NCI-H69 (cell line): ENCODE measurements around the gene ATR.
"Not testable (repeated sequence)": the region's sequence is repeated elsewhere in the genome, so short reads cannot be mapped to it uniquely, and the experiment has no call there.

Experiments used
- DNase-seq: peaks from one replicate; lab custom pipeline; 2025; lab: John Stamatoyannopoulos, UW

ATR gene

DNA sequence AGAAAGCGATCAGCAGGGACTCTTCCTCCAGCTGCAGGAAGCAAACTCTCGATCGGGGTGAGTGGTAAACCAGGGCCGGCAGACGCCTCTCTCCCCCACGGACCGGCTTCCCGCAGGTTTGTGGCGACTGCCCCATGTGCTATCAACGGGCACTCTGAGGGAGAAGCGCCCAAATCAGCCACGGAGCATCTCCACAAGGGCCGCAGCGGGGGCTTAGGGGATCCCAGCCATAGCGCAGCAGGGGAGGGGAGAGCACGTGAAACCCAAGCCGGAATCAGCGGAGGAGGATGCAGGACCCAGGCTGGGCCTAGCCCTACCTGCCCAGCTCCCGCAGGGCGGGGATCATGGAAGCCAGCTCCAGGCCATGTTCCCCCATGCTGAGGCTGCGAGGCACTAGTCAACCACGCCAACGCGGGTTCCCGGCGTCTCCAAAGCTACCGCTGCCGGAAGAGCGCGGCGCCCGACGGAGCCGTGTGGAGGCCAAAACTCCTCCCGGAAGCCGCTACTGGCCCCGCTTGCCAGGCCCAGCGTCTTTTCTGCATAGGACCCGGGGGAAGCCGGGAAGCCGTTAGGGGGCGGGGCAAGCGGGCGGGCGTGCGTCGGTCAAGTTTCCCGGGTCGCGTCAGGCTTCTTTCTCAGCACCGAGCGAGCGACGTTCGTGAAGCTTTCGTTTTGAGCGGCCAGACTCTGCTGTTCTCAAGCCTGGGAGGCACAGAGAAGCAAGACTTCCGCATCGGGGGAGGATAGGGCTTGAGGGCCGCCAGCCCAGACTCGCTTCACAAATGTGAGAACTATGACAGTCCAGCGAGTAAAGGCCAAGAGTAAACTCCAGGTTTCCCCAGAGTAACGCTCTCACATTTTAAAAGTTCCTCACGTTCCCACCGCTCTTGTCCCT lies at the start of gene ATR:
ATR (minus strand) TSS at position 405 of the 895 bp plus-strand sequence; CDS start at position 376, 29 bp downstream.
- DNase-seq, result peak; percentile 96

DNA sequence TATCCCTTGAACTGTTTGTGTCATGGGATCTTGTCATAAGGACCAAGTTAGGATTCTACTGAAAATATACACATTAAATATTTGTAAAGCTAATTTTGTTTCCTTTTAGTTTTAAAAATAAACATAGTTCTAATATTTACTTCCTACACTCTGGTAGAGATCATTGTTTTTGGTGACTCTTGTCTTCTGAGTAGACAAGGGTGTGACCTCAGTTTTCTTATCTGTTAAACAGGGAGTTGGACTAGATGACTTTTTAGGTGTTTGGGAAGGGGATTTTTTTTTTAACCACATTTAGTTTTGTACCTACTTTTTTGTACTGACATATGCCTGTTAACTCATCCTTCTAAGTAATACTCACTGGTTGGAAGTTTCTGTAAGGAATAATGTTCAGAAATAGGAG lies 48.4 kb upstream of the ATR start:
- DNase-seq, result no peak

DNA sequence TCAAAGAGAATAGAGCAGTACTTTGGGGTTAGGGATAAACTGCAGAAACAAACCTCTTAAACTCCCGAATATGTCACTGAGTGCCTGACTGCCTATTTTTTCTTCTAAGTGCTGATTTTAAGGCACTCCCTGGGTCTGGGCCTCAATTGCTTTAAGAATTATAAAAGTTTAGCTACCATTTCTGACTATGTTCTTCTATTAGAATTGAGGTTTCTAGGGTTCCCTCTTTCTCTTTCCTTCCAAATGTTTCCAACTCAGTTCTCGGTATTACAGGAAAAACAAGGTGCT lies 46.6 kb upstream of the ATR start:
- no peak for DNase-seq

DNA sequence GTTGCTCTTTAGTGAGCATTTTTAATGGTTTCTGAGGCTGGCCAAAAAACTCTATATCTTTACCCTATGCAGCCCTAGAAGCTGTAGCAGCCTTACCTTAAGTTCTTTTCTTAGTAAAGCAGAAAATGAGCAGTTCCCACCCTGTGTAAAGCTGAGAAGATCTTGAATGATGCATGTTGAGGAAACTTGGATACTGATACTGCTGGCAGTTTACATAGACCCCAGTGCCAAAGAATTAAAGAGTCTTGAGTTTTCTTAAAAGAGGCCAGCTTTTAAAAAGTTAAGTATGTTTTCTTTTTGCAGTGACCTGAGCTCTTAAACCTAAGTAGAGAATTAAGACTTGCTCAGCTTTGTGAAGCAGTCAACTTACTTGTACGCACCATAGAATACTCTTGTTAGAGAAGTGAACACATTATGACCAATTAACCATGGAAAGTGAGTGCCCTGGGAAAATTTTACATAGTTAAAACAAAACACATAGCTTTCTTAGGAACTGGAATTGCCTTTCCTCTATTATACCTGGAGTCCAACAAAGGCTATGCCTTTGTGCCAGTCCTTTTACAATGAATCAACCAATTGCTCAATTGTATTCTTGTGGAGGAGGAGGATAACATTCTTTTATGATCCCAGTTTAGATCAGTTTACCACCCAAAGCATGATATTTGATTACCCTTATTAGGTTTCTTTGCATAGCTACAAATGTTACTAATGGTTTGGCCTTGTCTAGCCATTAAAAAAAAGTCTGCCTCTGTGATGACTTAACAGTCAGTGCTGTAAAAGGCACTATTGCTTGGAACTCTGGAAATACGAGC lies 46.0 kb upstream of the ATR start:
- DNase-seq, result peak; percentile 38

DNA sequence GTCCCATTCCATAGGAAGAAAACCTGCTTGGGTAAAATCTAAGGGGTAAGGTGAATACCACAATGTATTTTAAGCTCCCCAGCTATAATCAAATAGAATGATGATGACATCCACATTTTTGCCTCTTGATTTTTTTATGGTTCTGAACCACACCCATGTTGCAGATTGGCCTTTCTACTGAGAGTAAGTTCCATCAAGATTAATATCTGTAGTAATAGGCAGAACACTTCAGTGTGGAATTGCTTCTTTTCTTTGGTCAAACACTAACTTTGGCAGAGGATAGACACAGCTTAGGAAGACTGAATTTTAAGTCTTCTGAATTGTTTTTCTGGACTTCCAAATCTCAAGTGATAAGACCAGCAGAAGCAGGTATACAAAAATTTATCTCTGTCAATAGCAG lies 44.7 kb upstream of the ATR start:
- DNase-seq, result peak; percentile 2

DNA sequence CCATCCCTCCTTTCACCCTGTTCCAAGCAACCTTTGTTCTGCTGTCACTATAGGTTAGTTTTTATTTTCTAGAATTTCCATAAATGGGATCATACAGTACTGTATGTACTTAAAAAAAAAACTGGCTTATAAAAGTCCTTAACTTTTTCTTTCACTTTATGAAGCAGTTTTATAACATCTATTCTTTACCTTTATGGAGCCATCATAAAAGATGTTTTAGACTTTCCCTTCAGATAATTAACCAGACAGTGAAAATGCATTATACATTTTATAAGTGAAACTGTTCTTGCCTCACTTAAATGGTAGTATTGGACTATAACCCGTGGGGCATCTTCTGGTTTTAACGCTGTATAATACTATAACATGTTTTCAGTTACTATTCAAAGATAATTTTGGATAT lies 43.9 kb upstream of the ATR start:
- DNase-seq, result no peak

DNA sequence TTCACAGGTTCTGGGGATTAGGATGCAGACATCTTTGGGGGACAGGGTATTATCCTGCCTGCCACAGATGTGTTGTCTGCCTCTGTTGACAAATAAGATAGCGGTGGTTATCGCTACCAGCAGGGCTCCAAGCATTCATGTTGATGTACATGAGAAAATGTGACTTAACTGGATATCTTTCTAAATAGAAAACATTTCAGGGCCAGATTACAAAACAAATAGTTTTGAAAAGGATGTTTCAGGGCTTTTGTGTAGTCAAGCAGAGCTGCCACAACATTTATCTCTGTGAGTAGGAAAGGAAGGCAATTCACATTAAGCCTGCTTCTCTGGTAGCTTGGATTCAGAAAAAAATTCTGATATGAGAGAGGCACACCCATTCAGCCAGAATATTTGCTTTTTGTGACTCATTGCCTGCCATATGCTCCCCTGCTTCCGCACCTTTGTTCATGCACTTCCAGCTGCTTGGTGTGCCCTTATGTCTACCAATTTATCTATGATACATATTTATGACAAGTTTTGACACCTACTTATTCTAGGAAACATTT lies 40.5 kb upstream of the ATR start:
- peak; percentile 89 for DNase-seq

DNA sequence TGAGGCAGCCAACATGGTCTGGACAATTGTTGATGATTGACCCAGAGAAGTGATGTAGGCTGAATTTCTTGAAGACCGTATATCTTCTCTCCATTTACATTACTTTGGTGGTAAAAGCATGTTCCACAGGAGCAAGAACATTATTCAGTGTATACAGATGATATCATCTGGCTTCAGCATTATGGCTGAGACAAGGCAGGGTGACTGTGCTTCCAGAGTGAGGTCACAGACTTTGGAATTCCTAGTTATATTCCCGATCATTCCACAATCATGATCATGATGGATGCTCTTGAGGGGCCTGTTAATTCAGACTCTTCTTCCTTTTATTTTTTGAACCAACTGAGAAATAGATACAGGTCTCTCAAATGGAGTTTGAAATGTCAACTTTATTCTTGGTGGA lies 36.6 kb upstream of the ATR start:
- DNase-seq, result no peak

DNA sequence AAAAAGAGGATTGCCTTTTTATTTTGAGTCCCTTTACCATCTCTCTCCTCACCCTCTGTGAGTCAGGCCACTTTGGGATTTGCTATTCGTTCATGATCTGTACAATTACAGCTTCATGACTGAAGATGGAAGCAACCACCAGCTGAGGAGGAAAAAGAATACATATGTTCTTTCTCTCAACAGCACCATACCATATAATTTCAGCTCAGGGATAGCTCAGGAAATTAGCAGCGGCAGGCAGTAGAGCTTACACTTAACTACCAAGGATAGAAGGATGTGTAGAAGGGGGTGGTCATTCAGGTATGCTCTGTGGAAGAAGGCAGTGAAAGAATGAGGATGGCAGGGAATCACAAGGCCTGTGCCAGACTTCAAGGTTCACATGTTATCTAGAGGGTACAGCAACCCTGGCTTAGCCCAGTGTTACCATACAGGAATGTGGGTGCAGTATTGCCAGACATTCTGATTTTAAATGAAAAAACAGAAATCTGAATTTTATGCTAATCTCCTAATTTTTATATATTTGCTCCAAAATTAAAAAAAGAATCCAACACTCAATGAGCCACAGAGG lies 35.6 kb upstream of the ATR start:
- DNase-seq, result peak; percentile 79

DNA sequence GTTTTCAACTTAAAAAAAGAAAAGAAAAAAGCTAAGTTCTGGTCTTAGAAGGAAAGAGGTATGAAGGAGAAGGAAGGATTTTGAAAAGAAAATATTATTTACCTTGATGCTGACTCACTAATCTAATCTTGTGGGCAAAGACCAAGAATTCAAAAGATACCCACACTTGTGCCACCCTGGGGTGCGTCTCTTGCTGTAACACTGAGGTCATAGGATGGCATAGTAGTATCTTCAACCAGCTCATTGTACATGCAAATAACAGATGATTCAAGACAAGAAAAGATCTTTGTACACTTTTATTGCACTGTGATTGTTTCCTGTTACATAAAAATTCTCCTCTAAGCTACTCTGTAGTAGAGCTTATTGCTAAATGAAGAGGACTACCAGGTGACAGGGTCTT lies 35.0 kb upstream of the ATR start:
- no peak for DNase-seq

DNA sequence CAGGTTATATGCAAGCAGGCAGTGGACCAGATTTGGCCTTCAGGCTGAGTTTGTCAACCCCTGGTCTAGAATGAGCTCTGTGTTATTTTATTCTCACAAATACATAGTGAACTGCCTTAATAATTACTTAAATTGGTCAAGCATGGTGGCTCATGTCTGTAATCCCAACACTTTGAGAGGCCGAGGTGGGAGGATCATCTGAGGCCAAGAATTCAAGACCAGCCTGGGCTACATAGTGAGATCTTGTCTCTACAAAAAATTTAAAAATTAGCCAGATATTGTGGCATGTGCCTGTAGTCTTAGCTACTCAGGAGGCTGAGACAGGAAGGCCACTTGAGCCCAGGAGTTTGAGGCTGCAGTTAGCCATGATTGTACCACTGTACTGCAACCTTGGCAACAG lies 32.7 kb upstream of the ATR start:
- no peak for DNase-seq

DNA sequence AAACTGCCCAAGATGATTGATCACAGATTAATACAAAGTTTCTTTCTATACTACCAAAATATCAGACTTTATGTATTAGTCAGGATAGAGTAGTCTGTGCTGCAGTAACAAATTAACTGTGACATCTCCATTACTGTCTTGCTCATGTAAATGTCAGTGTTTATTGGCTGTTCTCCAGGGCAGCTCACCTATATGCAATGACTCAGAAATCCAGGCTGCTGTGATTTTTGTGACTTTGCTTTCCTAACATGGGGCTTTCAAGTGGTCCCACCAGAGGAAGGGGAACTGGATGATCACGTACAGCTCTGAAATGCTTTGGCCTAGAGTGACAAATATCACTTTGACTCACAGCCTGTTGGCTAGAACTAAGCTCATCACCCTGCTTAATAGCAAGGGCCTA lies 30.6 kb upstream of the ATR start:
- peak; percentile 6 for DNase-seq

DNA sequence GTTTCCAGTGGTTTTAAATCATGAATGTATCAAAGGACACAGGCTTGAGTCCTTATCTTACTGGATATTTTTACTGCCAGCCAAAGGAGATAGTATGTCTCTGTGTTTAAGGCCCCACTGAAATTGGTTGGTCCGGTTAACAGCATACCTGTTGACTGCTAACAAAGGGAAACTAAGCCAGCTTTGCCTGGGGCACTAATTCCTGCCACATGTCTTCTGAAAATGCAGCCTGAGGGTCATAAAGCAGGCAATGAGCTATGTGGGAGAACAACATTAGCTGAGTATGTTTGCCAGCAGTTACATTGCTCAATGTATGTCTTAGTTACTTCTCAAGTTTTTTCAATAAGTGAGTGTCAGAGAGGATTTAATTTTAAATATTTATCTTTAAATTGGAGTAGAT lies 30.1 kb upstream of the ATR start:
- DNase-seq, result peak; percentile 17

DNA sequence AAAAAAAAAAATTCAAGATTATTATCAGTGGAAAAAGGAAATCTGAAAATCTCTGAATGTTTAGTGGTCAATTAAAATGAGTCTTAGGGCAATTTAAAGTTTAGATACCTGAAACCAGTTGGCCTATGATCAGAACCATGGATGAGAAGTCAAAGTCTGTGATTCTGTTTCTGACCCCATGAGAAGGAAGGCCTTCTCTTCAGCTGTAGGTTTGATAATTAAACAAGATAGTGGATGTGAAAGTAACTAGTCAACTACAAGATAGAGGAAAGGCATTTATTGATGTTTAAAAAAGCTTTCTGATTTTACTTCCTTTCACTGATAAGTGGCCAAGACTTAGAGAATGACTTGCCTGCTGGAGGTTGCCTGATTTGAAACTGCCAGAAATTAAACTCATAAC lies 26.4 kb upstream of the ATR start:
- DNase-seq, result no peak

DNA sequence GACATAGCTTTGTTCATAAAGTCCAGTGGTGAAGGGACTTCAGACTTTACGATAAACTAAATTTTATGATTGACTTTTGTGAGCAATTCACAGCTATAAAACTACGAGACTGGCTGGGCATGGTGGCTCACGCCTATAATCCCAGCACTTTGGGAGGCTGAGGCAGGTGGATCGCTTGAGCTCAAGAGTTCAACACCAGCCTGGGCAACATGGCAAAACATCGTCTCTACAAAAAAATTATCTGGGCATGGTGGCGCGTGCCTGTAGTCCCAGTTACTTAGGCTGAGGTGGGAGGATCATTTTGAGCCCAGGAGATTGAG lies 24.8 kb upstream of the ATR start:
- DNase-seq, result not testable (repeated sequence)

DNA sequence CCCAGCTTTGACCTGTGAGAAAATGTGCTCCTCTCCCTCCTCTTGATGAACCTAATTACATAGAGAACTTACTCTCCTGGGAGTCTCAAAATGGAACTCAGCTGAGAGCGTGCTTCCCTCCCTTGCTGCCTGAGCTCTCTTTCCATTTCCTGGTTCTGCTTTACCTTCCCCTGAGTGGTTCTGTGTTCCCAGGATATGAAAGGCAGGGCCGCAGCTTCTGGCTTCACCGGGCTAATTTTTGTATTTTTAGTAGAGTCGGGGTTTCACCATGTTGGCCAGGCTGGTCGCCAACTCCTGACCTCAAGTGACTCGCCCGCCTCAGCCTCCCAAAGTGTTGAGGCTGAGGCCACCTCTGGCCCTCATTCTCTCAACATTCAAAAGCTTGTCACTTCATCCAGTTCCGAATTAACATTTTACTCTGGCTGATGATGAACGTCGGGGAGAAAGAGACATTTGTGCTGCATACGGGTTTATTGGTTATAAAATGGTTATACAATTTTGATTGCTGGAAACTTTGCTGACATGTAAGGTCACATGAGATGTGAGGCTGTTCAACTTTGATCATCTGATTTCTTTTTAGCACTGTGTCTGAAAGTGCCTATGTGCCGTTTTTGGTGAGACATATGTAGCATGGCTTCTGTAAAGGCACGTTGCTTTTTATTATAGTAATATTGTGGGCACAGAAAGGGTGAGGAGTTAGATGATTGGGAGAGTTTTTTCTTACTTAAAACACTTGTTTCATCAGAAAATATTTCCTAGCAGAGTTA lies 24.3 kb upstream of the ATR start:
- DNase-seq, result peak; percentile 35

DNA sequence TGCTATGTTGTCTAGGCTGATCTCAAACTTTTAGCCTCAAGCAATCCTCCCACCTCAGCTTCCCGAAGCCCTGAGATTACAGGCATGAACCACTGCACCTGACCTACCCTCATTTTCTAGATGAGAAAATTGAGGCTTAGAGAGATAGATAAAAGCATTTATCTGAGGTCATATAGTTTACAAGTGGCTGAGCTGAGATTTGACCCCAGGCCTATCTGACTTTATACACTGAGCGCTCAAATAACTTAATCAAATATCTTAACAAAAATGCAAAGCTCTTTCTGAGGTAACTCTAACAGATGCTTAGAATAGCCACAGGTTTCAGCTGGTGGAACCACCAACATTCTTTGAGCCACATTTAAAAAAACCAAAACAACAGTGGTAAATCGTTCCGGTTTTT lies 23.2 kb upstream of the ATR start:
- no peak for DNase-seq

DNA sequence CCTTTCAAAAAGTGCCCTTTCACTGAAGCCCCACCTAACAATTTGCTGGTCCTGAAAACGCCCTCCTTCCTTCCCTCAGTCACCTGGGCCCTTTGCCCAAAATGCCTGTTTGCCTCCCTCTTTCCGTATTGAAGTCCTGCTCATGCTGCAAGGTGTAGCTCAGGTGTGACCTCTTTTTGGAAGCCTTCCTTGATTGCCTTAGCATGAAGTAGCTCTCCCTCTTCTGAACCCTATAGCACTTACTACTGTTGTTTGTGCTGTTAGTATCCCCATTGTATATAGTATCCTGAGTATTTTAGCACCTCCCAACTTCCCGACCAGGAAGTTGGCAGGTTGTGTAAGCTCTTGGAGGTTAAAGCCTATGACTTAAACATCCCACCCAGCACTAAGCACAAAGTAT lies 19.4 kb upstream of the ATR start:
- DNase-seq, result peak; percentile 14

DNA sequence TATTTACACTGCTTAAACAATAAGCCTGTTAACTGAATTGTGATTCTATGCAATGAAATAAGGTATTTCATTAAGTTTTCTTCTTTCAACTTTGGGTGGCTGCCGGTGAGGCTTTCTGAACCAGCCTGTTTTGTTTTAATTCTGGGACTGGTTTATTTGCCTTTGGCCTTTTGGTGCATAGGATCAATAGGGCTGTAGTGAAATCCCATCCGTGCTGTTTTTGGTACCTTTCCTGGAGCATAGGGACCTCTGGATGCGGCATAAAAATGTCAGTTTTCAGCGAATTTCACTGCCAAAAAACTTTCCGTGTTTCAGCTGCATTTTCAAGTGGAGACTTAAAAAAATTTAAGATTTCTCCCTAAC lies 18.2 kb upstream of the ATR start:
- no peak for DNase-seq

DNA sequence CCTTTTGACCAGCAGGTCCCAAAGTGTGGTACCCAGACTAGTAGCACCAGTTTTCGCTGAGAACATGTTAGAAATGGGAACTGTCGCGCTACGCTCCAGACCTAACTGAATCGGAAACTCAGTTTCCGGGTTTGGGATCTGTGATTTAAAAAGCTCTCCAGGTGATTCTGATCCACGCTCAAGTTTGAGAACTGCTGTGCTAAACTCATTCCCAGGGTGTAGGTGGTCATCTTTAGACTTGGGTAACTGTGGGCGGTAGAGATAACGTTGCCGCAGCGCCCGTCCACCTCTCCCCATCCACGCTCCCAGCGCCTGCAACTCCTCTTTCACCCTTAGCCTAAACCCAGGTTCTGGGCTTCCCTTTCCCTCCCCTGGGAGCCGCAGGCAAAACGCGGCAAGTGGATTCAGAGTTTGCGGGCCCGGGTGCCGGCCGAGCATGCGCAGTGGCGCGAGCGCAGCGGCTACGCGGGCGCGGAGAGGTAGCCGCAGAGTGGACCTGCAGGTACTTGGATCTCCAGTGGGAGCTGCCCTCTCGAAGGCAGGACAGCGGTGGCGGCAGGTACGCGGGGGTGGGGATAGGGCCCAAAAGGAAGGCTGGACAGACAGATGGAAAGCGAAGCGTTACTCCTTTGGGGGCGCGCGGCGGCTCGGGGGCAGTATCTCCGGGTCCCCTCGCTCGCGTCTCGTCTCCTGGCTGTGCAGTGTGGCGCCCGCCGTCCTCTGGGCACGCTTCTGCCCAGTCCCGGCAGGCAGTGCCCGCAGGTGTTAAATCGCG lies 17.6 kb upstream of the ATR start, which contains the start of gene PLS1:
PLS1 (plus strand) TSS at position 443 of the 775 bp plus-strand sequence. CDS start 67,845 bp downstream, outside the sequence.
- DNase-seq, result peak; percentile 90

DNA sequence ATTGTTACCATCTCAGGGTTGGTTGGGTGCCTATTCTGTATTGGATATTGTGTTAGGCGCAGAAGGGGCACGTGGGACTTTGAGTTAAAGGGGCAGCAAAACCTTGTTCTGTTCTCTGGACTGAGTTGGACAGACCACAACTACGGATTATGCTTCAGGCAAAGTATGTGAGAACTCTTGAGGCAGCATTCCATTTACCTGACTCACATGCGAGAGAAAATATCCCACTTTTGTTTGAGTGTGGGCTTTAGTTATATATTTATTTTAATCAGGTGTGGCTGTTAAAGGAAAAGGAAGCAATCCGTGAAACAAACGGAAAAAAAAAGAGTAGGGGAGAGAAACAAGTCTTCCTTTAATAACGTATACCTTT lies 17.0 kb upstream of the ATR start:
- DNase-seq, result peak; percentile 50
